ENCODE results near the gene PLPPR1. TPM values are rescaled to one million over a fixed set of nuclear protein-coding genes. Genes with fewer than 3 reads are reported as not detected.

The PLPPR1 gene
- total and polyA plus RNA-seq, 4 donors, result 1.2 to 26.3 (median 2.4) TPM

DNA sequence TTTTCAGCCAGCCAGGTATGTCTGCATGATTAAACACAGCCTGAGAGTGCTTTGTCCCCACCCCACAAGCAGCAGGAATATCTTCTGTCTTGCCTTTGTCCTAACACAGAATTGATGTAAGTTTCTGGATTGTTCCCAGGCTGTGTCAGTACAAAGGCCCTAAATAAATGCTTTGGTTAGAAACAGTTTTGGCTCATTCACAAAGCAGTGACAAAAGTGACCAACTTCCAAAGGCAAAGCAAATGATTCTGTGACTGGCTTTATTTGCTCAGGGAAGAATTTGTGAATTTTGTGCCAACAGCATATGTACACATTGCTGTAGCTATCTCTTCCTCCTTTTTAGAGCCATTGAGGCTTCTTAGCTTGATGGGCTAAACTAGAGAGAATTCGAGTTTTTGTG, 133.7 kb downstream of the PLPPR1 start (continued):
- TF ChIP-seq, protein P1, sequence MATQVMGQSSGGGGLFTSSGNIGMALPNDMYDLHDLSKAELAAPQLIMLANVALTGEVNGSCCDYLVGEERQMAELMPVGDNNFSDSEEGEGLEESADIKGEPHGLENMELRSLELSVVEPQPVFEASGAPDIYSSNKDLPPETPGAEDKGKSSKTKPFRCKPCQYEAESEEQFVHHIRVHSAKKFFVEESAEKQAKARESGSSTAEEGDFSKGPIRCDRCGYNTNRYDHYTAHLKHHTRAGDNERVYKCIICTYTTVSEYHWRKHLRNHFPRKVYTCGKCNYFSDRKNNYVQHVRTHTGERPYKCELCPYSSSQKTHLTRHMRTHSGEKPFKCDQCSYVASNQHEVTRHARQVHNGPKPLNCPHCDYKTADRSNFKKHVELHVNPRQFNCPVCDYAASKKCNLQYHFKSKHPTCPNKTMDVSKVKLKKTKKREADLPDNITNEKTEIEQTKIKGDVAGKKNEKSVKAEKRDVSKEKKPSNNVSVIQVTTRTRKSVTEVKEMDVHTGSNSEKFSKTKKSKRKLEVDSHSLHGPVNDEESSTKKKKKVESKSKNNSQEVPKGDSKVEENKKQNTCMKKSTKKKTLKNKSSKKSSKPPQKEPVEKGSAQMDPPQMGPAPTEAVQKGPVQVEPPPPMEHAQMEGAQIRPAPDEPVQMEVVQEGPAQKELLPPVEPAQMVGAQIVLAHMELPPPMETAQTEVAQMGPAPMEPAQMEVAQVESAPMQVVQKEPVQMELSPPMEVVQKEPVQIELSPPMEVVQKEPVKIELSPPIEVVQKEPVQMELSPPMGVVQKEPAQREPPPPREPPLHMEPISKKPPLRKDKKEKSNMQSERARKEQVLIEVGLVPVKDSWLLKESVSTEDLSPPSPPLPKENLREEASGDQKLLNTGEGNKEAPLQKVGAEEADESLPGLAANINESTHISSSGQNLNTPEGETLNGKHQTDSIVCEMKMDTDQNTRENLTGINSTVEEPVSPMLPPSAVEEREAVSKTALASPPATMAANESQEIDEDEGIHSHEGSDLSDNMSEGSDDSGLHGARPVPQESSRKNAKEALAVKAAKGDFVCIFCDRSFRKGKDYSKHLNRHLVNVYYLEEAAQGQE (IDR thresholded peaks at IDR 0.05), result peak; percentile 46
- peak; percentile 65 for TF ChIP-seq YY1 (IDR thresholded peaks at IDR 0.05)
- TF ChIP-seq, protein P2, sequence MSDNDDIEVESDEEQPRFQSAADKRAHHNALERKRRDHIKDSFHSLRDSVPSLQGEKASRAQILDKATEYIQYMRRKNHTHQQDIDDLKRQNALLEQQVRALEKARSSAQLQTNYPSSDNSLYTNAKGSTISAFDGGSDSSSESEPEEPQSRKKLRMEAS (IDR thresholded peaks at IDR 0.05), result peak; percentile 31
- peak; percentile 29 for TF ChIP-seq HNF4G (IDR thresholded peaks at IDR 0.05)

DNA sequence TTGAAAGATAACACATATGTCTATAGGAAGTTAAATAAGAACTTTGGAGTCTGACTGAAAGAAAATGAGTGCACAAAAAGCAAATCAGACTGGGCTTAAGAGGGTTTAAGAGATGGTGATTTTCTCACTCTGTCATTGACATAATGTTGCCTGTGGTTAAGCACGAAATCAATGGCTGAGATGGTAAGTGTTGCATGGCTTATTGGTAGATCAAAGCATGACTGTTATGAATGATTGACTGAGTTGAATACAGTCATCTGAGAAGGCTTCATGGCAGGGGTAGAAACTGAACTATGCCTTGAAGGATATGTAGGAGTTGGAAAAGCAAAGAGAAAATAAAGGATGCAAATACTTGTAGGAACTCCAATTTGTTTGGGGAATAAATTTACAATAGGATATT, 136.6 kb downstream of the PLPPR1 start:
- Histone ChIP-seq H3K27me3 (ENCODE audit: control insufficient read depth in 4 of 4, insufficient read depth in 4 of 4, low read length in 3 of 4) (no peaks in the 10 kb centered on the region), H3K9ac (ENCODE audit: low read depth in 1 of 2, low read length in 2 of 2) (no peak overlapping the region), H3K9me3 (ENCODE audit: control insufficient read depth in 4 of 4, low read length in 3 of 4) (no peaks in the 10 kb centered on the region), H3K4me1 (ENCODE audit: control insufficient read depth in 4 of 4, insufficient read depth in 4 of 4, low read length in 3 of 4) (peaks cover 2 to 8% (median 4%) of the 10 kb centered on the region in 4 donors), H3K27ac (ENCODE audit: low read depth in 1 of 2, low read length in 2 of 2) (no peak overlapping the region), H3K36me3 (ENCODE audit: control insufficient read depth in 4 of 4, insufficient read depth in 3 of 4, low read depth in 1 of 4, low read length in 3 of 4) (no peaks in the 10 kb centered on the region), H3K4me3 (ENCODE audit: low read depth in 1 of 3, low read length in 3 of 3) (no peak overlapping the region)
- 74% methylated on average over 1 of the region's 1 CpG for WGBS
- DNase-seq (ENCODE audit: low spot score), result no peak
- no peak for TF ChIP-seq HNF4A (conservative IDR thresholded peaks at IDR 0.05)
- no peak for TF ChIP-seq RXRA (IDR thresholded peaks at IDR 0.05)
- TF ChIP-seq SP1 (IDR thresholded peaks at IDR 0.05), result no peak

DNA sequence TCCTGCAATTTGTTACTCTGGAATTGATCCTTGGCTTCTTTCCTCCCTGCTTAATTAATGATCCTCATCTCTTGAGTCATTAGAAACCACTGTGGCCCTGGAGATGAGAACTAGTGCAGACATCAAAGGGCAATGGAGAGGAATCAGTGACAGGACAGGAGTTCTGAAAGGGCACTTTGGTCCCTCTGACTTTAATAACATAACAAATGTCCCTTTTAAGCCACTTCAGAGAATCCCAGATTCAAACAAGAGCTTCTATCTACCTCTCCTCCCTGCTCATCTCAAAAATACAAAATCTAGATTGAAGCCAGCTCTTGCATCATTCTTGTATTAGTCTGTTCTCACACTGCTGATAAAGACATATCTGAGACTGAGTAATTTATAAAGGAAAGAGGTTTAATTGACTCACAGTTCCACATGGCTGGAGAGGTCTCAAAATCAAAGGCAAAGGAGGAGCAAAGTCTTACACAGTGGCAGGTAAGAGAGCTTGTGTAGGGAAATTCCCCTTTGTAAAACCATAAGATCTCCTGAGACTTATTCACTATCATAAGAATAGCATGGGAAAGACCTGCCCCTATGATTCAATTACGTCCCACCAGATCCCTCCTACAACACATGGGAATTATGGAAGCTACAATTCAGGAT, 139.1 kb downstream of the PLPPR1 start:
- 95% methylated on average over 1 of the region's 1 CpG for WGBS
- no peak overlapping the region for H3K4me3 ChIP-seq (ENCODE audit: low read depth in 1 of 3, low read length in 3 of 3)
- TF ChIP-seq, protein P3, sequence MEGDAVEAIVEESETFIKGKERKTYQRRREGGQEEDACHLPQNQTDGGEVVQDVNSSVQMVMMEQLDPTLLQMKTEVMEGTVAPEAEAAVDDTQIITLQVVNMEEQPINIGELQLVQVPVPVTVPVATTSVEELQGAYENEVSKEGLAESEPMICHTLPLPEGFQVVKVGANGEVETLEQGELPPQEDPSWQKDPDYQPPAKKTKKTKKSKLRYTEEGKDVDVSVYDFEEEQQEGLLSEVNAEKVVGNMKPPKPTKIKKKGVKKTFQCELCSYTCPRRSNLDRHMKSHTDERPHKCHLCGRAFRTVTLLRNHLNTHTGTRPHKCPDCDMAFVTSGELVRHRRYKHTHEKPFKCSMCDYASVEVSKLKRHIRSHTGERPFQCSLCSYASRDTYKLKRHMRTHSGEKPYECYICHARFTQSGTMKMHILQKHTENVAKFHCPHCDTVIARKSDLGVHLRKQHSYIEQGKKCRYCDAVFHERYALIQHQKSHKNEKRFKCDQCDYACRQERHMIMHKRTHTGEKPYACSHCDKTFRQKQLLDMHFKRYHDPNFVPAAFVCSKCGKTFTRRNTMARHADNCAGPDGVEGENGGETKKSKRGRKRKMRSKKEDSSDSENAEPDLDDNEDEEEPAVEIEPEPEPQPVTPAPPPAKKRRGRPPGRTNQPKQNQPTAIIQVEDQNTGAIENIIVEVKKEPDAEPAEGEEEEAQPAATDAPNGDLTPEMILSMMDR (IDR thresholded peaks at IDR 0.05; ENCODE audit: low read depth, low read length, missing input control), result no peak
- TF ChIP-seq RAD21 (IDR thresholded peaks at IDR 0.05), result no peak
- TF ChIP-seq JUND (IDR thresholded peaks at IDR 0.05), result no peak
- no peak for TF ChIP-seq FOXA2 (IDR thresholded peaks at IDR 0.05)
- no peak for TF ChIP-seq YY1 (IDR thresholded peaks at IDR 0.05)
- TF ChIP-seq, protein P4, sequence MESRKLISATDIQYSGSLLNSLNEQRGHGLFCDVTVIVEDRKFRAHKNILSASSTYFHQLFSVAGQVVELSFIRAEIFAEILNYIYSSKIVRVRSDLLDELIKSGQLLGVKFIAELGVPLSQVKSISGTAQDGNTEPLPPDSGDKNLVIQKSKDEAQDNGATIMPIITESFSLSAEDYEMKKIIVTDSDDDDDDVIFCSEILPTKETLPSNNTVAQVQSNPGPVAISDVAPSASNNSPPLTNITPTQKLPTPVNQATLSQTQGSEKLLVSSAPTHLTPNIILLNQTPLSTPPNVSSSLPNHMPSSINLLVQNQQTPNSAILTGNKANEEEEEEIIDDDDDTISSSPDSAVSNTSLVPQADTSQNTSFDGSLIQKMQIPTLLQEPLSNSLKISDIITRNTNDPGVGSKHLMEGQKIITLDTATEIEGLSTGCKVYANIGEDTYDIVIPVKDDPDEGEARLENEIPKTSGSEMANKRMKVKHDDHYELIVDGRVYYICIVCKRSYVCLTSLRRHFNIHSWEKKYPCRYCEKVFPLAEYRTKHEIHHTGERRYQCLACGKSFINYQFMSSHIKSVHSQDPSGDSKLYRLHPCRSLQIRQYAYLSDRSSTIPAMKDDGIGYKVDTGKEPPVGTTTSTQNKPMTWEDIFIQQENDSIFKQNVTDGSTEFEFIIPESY (IDR thresholded peaks at IDR 0.05), result no peak
- TF ChIP-seq FOXA1 (IDR thresholded peaks at IDR 0.05), result no peak
- no peak for TF ChIP-seq TAF1 (conservative IDR thresholded peaks at IDR 0.05)
- TF ChIP-seq SP1 (IDR thresholded peaks at IDR 0.05), result no peak
- TF ChIP-seq, protein P5, sequence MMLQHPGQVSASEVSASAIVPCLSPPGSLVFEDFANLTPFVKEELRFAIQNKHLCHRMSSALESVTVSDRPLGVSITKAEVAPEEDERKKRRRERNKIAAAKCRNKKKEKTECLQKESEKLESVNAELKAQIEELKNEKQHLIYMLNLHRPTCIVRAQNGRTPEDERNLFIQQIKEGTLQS (IDR thresholded peaks at IDR 0.05), result no peak
- no peak for TF ChIP-seq HNF4G (IDR thresholded peaks at IDR 0.05)
- TF ChIP-seq, protein P2 (IDR thresholded peaks at IDR 0.05), result no peak
- no peak for TF ChIP-seq NR2F2 (IDR thresholded peaks at IDR 0.05)
- no peak overlapping the region for H3K27ac ChIP-seq (ENCODE audit: low read depth in 1 of 2, low read length in 2 of 2)
- no peak overlapping the region for H3K9ac ChIP-seq (ENCODE audit: low read depth in 1 of 2, low read length in 2 of 2)
- H3K4me1 ChIP-seq (ENCODE audit: control insufficient read depth in 4 of 4, insufficient read depth in 4 of 4, low read length in 3 of 4), result peaks cover under 1 to 2% (median under 1%) of the 10 kb centered on the region in 4 donors
- no peaks in the 10 kb centered on the region for H3K9me3 ChIP-seq (ENCODE audit: control insufficient read depth in 4 of 4, low read length in 3 of 4)
- no peaks in the 10 kb centered on the region for H3K36me3 ChIP-seq (ENCODE audit: control insufficient read depth in 4 of 4, insufficient read depth in 3 of 4, low read depth in 1 of 4, low read length in 3 of 4)
- no peaks in the 10 kb centered on the region for H3K27me3 ChIP-seq (ENCODE audit: control insufficient read depth in 4 of 4, insufficient read depth in 4 of 4, low read length in 3 of 4)
- no peak for DNase-seq (ENCODE audit: low spot score)
